ENCODE data around the gene CEP76.
A peak's percentile ranks its signal among the peaks of the same experiment; 100 is the strongest.
"Not testable (repeated sequence)": the region's sequence is repeated elsewhere in the genome, so short reads cannot be mapped to it uniquely, and the experiment has no call there.

The CEP76 gene

DNA sequence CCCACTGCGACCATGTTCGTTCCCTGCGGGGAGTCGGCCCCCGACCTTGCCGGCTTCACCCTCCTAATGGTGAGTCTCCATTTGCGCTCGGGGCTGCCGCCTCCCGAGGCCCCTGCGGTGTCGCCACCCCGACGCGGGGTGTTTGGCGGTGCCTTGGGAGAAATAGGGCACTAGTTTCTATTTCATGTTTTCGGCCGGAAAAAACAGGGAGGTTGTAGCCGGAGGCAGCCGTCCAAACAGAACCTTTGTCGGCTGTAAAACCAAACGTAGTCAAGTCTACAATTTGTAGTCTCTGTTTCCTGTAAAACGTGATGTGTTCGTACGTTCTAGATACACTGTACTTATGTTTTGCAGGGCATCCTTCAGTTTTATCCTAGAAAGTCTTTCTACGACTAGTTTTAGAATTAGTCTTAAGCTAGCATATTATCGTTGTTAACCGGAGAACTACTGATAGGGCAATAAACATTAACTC is 609 bp upstream of the CEP76 start:
- DNase-seq = no peak

GRCh38 chr18:12701161-12701560 is 1.4 kb downstream of the CEP76 start:
- peak in 1 of 5 experiments; percentile 41 for DNase-seq

- no peak for DNase-seq
Measured at GRCh38 chr18:12699747-12700146, 2.8 kb downstream of the CEP76 start.

DNA sequence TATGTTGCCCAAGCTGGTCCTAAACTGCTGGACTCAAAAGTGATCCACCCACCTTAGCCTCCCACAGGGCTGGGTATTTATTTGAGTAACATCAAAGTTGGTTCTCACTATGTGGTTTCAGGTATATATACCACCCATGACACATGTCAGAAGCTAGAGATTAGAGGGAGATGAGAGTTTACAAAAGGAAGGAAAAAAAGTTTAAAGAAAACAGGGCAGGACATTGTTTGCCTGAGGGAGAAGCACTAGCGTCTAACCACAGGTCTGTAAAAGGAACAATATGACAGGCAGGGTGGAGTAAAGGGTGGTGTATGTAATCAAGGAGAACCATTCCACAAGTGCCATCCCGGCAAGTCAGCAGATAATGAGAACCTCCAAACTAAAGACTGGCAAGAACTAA is 8.5 kb downstream of the CEP76 start:
- peak in 1 of 5 experiments; percentile 22 for DNase-seq

- DNase-seq = no peak
Measured at GRCh38 chr18:12692206-12692605, 10.3 kb downstream of the CEP76 start.

- DNase-seq = no peak
Measured at GRCh38 chr18:12689256-12689850, 13.2 kb downstream of the CEP76 start.

- DNase-seq = peak in 1 of 5 experiments; percentile 38
Measured at GRCh38 chr18:12686100-12686499, 16.4 kb downstream of the CEP76 start.

DNA sequence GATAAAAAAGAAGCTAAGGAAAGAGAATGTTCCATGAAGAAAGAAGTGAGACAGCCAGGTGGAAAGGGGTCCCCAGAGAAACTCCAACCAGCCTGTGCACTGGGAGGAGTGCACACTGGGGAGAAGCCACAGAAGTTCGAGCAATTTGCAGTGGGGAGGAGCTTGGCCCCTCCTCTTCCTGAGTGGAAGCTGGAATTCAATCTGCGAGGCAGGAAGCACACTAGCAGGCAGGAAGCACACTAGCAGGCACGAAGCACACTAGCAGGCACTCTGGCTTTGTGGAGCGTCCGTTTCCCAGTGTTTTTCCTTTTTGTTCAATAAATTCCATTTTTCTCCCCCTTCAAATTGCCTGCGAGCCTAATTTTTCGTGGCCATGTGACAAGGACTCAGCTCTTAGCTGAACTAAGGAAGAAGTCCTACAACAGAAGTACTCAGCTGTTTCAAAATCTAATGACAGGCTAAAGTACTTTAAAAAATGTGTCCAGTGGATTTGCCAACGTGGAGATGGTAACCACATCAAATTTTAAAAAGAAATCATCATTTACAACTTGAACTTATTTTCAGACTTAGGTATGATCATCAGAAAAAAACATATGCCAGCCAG is 23.2 kb downstream of the CEP76 start:
- no peak for DNase-seq

DNA sequence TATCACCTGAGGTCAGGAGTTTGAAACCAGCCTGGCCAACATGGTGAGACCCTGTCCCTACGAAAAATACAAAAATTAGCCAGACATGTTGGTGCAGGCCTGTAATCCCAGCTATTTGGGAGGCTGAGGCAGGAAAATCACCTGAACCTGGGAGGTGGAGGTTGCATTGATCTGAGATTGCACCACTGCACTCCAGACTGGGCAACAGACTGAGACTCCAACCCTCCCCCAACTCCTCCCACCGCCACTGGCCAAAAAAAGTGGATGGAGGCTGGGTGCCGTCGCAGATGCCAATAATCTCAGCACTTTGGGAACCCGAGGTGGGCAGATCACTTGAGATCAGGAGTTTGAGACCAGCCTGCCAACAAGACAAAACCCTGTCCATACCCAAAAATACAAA is 34.5 kb downstream of the CEP76 start:
- no peak for DNase-seq

DNA sequence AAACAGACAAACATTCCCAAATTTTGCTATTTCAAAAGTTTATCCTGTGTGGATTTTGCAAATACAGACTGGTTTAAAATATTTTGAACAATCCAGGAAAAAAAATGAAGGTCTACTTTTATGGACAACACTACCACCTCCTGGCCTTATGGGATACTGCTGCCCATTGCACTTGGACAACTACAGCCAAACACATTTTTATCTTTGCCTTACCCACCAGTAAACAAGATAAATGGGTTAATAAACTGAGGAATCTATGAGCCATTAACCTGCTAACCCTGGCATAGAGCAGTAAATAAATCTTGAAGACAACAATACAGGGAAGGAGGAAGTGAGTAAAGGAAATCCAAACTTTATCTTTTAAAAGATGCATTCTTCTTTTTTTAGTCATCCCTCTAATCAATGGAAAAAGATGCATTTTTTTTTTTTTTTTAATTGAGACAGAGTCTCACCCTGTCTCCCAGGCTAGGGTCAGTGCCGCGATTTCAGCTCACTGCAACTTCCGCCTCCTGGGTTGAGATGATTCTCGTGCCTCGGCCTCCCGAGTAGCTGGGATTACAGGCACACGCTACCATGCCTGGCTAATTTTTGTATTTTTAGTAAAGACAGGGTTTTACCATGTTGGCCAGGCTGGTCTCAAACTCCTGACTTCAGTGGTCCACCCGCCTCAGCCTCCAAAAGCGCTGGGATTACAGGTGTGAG is 42.5 kb downstream of the CEP76 start:
- peak in 2 of 5 experiments; percentile 21 to 57 for DNase-seq

GRCh38 chr18:12658426-12659138 is 43.9 kb downstream of the CEP76 start:
- DNase-seq = peak in 3 of 5 experiments; percentile 10 to 19 (median 12)

GRCh38 chr18:12657684-12658425 is 44.7 kb downstream of the CEP76 start, which contains the start of gene SPIRE1:
SPIRE1 (minus strand) TSS chr18:12658107; CDS start chr18:12657866, 241 bp downstream.
- peak in 4 of 5 experiments; percentile 15 to 64 (median 16) for DNase-seq

- peak in 2 of 5 experiments; percentile 6 to 57 for DNase-seq
Measured at GRCh38 chr18:12656938-12657683, 45.4 kb downstream of the CEP76 start.

DNA sequence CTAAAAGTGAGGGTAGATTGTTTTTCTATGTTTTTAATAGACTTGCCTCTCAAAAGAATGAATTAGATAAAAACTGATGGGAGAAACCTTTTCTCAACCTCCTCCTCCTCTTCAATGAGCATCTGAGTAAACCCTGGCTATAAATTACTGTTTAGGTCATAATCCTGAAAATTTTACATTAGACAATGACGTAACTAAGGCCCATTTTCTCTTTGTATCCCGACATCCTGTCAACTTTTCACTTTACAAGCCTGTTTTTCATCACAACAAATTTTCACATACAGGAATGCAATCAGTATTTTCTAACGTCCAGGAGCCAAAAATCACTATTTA is 46.0 kb downstream of the CEP76 start:
- DNase-seq = no peak

DNA sequence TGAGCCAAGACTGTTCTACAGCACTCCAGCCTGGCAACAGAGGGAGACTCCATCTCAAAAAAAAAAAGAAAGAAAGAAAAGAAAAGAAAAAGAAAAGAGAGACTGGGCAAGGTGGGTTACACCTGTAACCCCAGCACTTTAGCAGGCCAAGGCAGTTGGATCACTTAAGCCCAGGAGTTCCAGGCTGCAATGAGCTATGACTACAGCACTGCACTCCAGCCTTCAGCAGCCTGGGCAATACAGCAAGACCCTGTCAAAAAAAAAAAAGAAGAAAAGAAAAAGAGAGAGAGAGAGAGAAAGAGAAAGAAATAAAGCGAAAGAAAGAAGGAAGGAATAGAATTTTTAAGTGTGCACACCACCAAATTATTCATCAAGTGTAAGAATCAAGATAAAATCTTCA is 47.6 kb downstream of the CEP76 start:
- DNase-seq = no peak

GRCh38 chr18:12652861-12653401 is 49.6 kb downstream of the CEP76 start:
- peak in 1 of 5 experiments; percentile 87 for DNase-seq

DNA sequence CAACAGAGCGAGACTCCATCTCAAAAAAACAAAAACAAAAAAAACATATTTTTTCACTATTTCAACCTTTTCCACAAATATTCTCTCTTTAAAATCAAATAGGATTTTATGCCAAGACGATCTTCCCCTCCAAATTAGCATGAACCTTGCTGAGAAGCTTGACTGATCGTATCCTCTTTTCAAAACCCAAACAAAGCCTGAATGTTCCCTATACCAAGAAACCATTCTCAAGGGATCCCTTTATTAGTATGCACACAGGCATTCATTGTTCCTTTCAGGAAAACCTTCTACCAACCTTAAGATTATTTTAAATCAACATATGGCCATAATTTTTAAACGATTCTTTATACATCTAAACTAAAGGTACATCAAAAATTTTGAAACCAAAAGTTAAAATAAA is 50.9 kb downstream of the CEP76 start:
- DNase-seq = no peak

DNA sequence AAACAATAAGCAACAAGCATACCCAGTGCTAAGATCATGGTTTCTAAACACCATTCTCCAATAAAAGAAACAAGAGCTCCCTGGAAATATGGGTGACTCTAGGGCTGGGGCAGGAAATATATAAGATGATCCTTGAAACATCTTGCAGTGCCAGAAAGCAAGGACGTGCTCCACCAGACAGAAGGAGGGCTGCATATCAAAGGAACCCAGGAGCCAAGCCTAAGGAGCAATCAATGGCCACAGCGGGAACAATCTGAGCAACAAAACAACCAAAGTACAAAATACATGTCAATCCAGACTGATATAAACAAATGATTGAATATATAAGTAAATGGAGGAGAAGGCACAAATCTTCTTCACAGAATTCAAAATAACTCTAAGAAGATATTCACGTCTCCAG is 54.8 kb downstream of the CEP76 start:
- DNase-seq = no peak

- no peak for DNase-seq
Measured at GRCh38 chr18:12645751-12646203, 56.7 kb downstream of the CEP76 start.

- DNase-seq = no peak
Measured at GRCh38 chr18:12645254-12645653, 57.3 kb downstream of the CEP76 start.

DNA sequence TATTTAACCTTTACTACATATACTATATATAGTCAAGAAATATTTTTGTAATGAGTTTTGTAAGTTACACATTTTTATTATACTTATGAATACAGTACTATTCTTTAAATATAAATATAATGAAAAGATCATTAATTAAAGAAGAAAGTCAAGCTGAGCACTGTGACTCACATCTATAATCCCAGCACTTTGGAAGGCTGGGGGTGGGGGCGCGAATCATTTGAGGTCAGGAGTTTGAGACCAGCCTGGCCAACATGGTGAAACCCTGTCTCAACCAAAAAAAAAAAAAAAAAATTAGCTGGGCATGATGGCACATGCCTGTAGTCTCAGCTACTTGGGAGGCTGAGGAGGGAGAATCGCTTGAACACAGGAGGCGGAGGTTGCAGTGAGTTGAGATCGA is 58.8 kb downstream of the CEP76 start:
- not testable (repeated sequence) for DNase-seq

DNA sequence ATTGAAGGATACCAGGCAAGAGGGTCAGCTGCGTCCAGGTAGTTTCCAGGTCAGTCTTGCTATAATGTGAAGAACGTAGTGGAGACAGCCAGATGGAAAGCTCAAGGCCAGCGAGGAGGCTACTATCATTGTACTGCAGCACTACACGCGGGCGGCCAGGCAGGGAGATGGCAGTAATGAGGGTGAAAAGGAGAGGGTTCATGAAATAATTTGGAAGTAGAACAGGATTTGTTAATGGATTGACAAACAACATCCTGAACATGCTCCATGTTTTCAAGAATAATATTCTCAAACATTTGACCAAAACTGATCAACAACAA is 61.7 kb downstream of the CEP76 start:
- DNase-seq = no peak
